ENCODE data around the gene KCNK4. TPM values are rescaled to one million over a fixed set of nuclear protein-coding genes. Genes with fewer than 3 reads are reported as not detected.

KCNK4 gene
- total RNA-seq, 1 experiment from 2014 or later: 0.26 TPM

GRCh38 chr11:64348383-64349024 lies 57.4 kb downstream of the KCNK4 start:
- intact Hi-C loops (cut with micrococcal nuclease; ENCODE audit: unreplicated experiment): no loop called here
- no peaks in the 10 kb centered on the region for H3K36me3 ChIP-seq (ENCODE audit: insufficient read depth, low read length, poor library complexity, severe bottlenecking)
- H3K27ac ChIP-seq (ENCODE audit: low read depth, low read length, poor library complexity, severe bottlenecking): no peak overlapping the region
- DNase-seq (ENCODE audit: low spot score): no peak
- POLR2A ChIA-PET (ENCODE audit: low non-redundant PET): interaction anchor here (0.6 to 0.7 kb wide), 3 partner anchors 92 to 1457 kb away, joined by 4 to 6 read pairs (median 5); no protein-coding TSS in a partner anchor
- H3K4me3 ChIP-seq (ENCODE audit: low read depth, low read length, poor library complexity, severe bottlenecking): no peak overlapping the region
- no TSS peak for BruUV-seq (replicated peaks)
- no peaks in the 10 kb centered on the region for H3K4me1 ChIP-seq (ENCODE audit: insufficient read depth, low read length, poor library complexity, severe bottlenecking)
- TF ChIP-seq CTCF (conservative IDR thresholded peaks at IDR 0.05; ENCODE audit: low read depth, low read length) (no peak), EZH2 (IDR thresholded peaks at IDR 0.05; ENCODE audit: borderline replicate concordance, low read depth, low read length, poor library complexity, severe bottlenecking) (no peak)
- no peaks in the 10 kb centered on the region for H3K27me3 ChIP-seq (replicated peaks; ENCODE audit: insufficient read depth, low read depth, low read length, poor library complexity)
- no peaks in the 10 kb centered on the region for H3K9me3 ChIP-seq (ENCODE audit: low read depth, low read length, poor library complexity, severe bottlenecking)
- CTCF ChIA-PET: no interaction called here

GRCh38 chr11:64349025-64349387 lies 57.9 kb downstream of the KCNK4 start:
- H3K27ac ChIP-seq (ENCODE audit: low read depth, low read length, poor library complexity, severe bottlenecking): no peak overlapping the region
- no peak overlapping the region for H3K4me3 ChIP-seq (ENCODE audit: low read depth, low read length, poor library complexity, severe bottlenecking)
- no peaks in the 10 kb centered on the region for H3K36me3 ChIP-seq (ENCODE audit: insufficient read depth, low read length, poor library complexity, severe bottlenecking)
- POLR2A ChIA-PET (ENCODE audit: low non-redundant PET): interaction anchor here (0.6 kb wide), 2 partner anchors 385 to 1458 kb away, joined by 5 to 6 read pairs; no protein-coding TSS in a partner anchor
- CTCF ChIA-PET: no interaction called here
- no peaks in the 10 kb centered on the region for H3K27me3 ChIP-seq (replicated peaks; ENCODE audit: insufficient read depth, low read depth, low read length, poor library complexity)
- H3K4me1 ChIP-seq (ENCODE audit: insufficient read depth, low read length, poor library complexity, severe bottlenecking): no peaks in the 10 kb centered on the region
- intact Hi-C loops (cut with micrococcal nuclease; ENCODE audit: unreplicated experiment): no loop called here
- H3K9me3 ChIP-seq (ENCODE audit: low read depth, low read length, poor library complexity, severe bottlenecking): no peaks in the 10 kb centered on the region
- TF ChIP-seq EZH2 (IDR thresholded peaks at IDR 0.05; ENCODE audit: borderline replicate concordance, low read depth, low read length, poor library complexity, severe bottlenecking) (no peak), CTCF (conservative IDR thresholded peaks at IDR 0.05; ENCODE audit: low read depth, low read length) (no peak)
- DNase-seq (ENCODE audit: low spot score): no peak
- BruUV-seq (replicated peaks): no TSS peak

- H3K27me3 ChIP-seq (replicated peaks; ENCODE audit: insufficient read depth, low read depth, low read length, poor library complexity): no peaks in the 10 kb centered on the region
- POLR2A ChIA-PET (ENCODE audit: low non-redundant PET): no interaction called here
- no peak overlapping the region for H3K27ac ChIP-seq (ENCODE audit: low read depth, low read length, poor library complexity, severe bottlenecking)
- H3K4me3 ChIP-seq (ENCODE audit: low read depth, low read length, poor library complexity, severe bottlenecking): no peak overlapping the region
- DNase-seq (ENCODE audit: low spot score): no peak
- no peaks in the 10 kb centered on the region for H3K36me3 ChIP-seq (ENCODE audit: insufficient read depth, low read length, poor library complexity, severe bottlenecking)
- CTCF ChIA-PET: no interaction called here
- TF ChIP-seq EZH2 (IDR thresholded peaks at IDR 0.05; ENCODE audit: borderline replicate concordance, low read depth, low read length, poor library complexity, severe bottlenecking) (no peak), CTCF (conservative IDR thresholded peaks at IDR 0.05; ENCODE audit: low read depth, low read length) (no peak)
- intact Hi-C loops (cut with micrococcal nuclease; ENCODE audit: unreplicated experiment): no loop called here
- no peaks in the 10 kb centered on the region for H3K4me1 ChIP-seq (ENCODE audit: insufficient read depth, low read length, poor library complexity, severe bottlenecking)
- BruUV-seq (replicated peaks): no TSS peak
- no peaks in the 10 kb centered on the region for H3K9me3 ChIP-seq (ENCODE audit: low read depth, low read length, poor library complexity, severe bottlenecking)
Observed at GRCh38 chr11:64349404-64349803, 58.3 kb downstream of the KCNK4 start.

Small RNAs within 50 kb of the gene (microRNA-seq; reads per million reads assigned to microRNA genes)
- gene MIR7155: not detected

Other genes starting within 250 kb of the KCNK4 start
- 28.7 and 32.6 TPM in 2 replicates for gene MACROD1, start 125.2 kb upstream of the KCNK4 start, total RNA-seq (2021)
- gene STIP1, start 105.1 kb upstream of the KCNK4 start, total RNA-seq (2021): 565 and 577 TPM in 2 replicates
- 99.3 and 99.4 TPM in 2 replicates for gene FERMT3, start 84.6 kb upstream of the KCNK4 start, total RNA-seq (2021)
- 43.6 and 59.6 TPM in 2 replicates for gene TRPT1, start 65.1 kb upstream of the KCNK4 start, total RNA-seq (2021)
- 72.4 and 73.8 TPM in 2 replicates for gene NUDT22, start 65.0 kb upstream of the KCNK4 start, total RNA-seq (2021)
- gene DNAJC4, start 60.8 kb upstream of the KCNK4 start, total RNA-seq (2021): 20.2 and 23.9 TPM in 2 replicates
- 93.3 and 108 TPM in 2 replicates for gene VEGFB, start 56.7 kb upstream of the KCNK4 start, total RNA-seq (2021)
- gene FKBP2, start 50.2 kb upstream of the KCNK4 start, total RNA-seq (2021): 57.5 and 63.1 TPM in 2 replicates
- 378 and 402 TPM in 2 replicates for gene PPP1R14B, start 44.4 kb upstream of the KCNK4 start, total RNA-seq (2021)
- 45.3 and 51.1 TPM in 2 replicates for gene PLCB3, start 39.8 kb upstream of the KCNK4 start, total RNA-seq (2021)
- 48.4 and 62.2 TPM in 2 replicates for gene BAD, start 6.6 kb upstream of the KCNK4 start, total RNA-seq (2021)
- gene GPR137, start 5.5 kb upstream of the KCNK4 start, total RNA-seq (2021): 47.9 and 56.6 TPM in 2 replicates
- 1.4 TPM in 1 of 2 replicates, not detected in the other for gene CATSPERZ, start 9.1 kb downstream of the KCNK4 start, total RNA-seq (2021)
- gene ESRRA, start 14.2 kb downstream of the KCNK4 start, total RNA-seq (2021): 56.2 and 63.8 TPM in 2 replicates
- 254 and 270 TPM in 2 replicates for gene TRMT112, start 26.3 kb downstream of the KCNK4 start, total RNA-seq (2021)
- 206 and 221 TPM in 2 replicates for gene PRDX5, start 26.8 kb downstream of the KCNK4 start, total RNA-seq (2021)
- 0.47 and 0.76 TPM in 2 replicates for gene CCDC88B, start 48.9 kb downstream of the KCNK4 start, total RNA-seq (2021)
- 22.9 and 24.5 TPM in 2 replicates for gene RPS6KA4, start 67.9 kb downstream of the KCNK4 start, total RNA-seq (2021)

Data from A673 (cell line).